HL-60 (cell line): ENCODE data around the gene FGF22.

Experiments
- DNase-seq, 2 experiments: peaks; one replicate each; pipeline ENCODE4 v3.0.0-alpha.2; 2010 to 2020; ENCODE audit warnings: low read depth in 1 of 2, low spot score in 1 of 2
- H3K27ac ChIP-seq: fragments of 250-450 bp; sonication (Bioruptor Pico); replicated peaks from 2 replicates; pipeline ENCODE4 v1.5.1; 2020; ENCODE audit warnings: mild to moderate bottlenecking, moderate library complexity
- H3K27me3 ChIP-seq: fragments of 250-450 bp; sonication (Bioruptor Pico); 2 replicates; pipeline ENCODE4 v1.5.1; 2021; ENCODE audit warnings: mild to moderate bottlenecking, moderate library complexity; ENCODE audit not compliant: insufficient read depth, poor library complexity, severe bottlenecking
- H3K4me3 ChIP-seq: replicated peaks from 2 replicates; pipeline ENCODE4 v1.5.1; 2011; ENCODE audit warnings: mild to moderate bottlenecking, control low read depth, low read length; ENCODE audit not compliant: insufficient read depth
- GABPA ChIP-seq: IDR thresholded peaks from 2 replicates; pipeline ENCODE4 v1.6.1; 2012; ENCODE audit warnings: low read depth
- POLR2AphosphoS5 ChIP-seq: IDR thresholded peaks from 2 replicates; pipeline ENCODE4 v1.6.1; 2012; ENCODE audit warnings: low read depth
- SPI1 ChIP-seq: IDR thresholded peaks from 2 replicates; pipeline ENCODE4 v1.6.1; 2012; ENCODE audit warnings: low read depth, mild to moderate bottlenecking, borderline replicate concordance
- TF ChIP-seq, protein P1 (sequence below): IDR thresholded peaks from 2 replicates; pipeline ENCODE4 v1.6.1; 2012; ENCODE audit warnings: low read depth; ENCODE audit not compliant: insufficient replicate concordance
- TF ChIP-seq, protein P2 (sequence below): IDR thresholded peaks from one replicate; pipeline ENCODE4 v1.5.1; 2011; ENCODE audit warnings: low read length, control low read depth, inconsistent platforms; ENCODE audit not compliant: insufficient read depth

Gene FGF22

DNA sequence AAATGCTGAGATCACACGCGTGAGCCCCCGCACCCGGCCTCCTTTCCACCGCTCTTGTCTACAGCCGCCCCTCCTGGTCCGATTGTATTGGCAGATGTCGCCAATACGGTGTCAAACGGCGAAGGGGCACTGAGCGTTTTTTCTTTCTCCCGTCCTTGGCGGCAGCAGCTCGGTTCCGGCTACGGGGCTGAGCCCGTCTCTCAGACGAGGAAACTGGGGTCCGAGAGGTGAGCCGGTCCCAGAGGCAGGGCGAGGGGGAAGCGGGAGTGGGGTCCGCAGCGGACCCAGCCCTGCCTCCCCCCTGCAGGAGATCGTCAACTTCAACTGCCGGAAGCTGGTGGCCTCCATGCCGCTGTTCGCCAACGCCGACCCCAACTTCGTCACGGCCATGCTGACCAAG, 26.7 kb upstream of the FGF22 start:
- TF ChIP-seq, protein P1, sequence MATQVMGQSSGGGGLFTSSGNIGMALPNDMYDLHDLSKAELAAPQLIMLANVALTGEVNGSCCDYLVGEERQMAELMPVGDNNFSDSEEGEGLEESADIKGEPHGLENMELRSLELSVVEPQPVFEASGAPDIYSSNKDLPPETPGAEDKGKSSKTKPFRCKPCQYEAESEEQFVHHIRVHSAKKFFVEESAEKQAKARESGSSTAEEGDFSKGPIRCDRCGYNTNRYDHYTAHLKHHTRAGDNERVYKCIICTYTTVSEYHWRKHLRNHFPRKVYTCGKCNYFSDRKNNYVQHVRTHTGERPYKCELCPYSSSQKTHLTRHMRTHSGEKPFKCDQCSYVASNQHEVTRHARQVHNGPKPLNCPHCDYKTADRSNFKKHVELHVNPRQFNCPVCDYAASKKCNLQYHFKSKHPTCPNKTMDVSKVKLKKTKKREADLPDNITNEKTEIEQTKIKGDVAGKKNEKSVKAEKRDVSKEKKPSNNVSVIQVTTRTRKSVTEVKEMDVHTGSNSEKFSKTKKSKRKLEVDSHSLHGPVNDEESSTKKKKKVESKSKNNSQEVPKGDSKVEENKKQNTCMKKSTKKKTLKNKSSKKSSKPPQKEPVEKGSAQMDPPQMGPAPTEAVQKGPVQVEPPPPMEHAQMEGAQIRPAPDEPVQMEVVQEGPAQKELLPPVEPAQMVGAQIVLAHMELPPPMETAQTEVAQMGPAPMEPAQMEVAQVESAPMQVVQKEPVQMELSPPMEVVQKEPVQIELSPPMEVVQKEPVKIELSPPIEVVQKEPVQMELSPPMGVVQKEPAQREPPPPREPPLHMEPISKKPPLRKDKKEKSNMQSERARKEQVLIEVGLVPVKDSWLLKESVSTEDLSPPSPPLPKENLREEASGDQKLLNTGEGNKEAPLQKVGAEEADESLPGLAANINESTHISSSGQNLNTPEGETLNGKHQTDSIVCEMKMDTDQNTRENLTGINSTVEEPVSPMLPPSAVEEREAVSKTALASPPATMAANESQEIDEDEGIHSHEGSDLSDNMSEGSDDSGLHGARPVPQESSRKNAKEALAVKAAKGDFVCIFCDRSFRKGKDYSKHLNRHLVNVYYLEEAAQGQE, result no peak
- TF ChIP-seq SPI1 (no peak), POLR2AphosphoS5 (no peak), GABPA (no peak)
- TF ChIP-seq, protein P2, sequence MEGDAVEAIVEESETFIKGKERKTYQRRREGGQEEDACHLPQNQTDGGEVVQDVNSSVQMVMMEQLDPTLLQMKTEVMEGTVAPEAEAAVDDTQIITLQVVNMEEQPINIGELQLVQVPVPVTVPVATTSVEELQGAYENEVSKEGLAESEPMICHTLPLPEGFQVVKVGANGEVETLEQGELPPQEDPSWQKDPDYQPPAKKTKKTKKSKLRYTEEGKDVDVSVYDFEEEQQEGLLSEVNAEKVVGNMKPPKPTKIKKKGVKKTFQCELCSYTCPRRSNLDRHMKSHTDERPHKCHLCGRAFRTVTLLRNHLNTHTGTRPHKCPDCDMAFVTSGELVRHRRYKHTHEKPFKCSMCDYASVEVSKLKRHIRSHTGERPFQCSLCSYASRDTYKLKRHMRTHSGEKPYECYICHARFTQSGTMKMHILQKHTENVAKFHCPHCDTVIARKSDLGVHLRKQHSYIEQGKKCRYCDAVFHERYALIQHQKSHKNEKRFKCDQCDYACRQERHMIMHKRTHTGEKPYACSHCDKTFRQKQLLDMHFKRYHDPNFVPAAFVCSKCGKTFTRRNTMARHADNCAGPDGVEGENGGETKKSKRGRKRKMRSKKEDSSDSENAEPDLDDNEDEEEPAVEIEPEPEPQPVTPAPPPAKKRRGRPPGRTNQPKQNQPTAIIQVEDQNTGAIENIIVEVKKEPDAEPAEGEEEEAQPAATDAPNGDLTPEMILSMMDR, result no peak
- no peaks in the 10 kb centered on the region for H3K27me3 ChIP-seq
- no peak overlapping the region for H3K27ac ChIP-seq
- no peak overlapping the region for H3K4me3 ChIP-seq
- no peak for DNase-seq

DNA sequence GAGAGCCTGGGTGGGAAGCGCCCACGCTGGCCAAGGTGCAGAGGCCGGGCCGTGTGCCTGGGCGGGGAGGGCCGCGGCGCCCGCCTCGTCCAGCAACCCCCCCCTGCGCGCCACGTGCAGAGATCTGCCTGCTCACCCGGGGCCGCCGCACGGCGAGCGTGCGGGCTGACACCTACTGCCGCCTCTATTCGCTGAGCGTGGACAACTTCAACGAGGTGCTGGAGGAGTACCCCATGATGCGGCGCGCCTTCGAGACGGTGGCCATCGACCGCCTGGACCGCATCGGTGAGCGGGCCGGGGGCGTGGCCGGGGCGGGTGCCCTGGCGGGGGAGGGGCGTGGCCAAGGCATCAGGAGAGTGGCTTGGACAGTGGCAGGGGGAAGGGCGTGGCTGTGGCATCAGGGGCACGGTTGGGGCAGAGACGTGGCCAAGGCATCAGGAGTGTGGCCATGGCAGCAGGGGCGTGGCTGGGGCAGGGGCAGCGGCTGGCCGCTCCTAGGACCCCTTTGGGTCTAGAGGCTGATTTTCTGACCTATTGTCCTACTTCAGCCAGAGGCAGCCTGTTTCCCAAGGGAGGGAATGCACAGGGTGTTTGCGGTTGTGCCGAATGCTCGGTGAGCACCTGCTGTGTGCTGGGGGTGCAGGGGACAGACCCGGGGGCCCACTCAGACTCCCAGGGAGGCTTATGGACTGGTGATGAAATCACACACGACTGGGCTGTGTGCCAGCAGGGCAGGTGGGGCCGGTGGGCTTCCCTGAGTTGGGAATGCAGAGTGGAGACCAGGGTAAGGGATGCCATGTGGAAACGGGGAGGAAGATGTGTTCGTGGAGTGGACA, 25.7 kb upstream of the FGF22 start:
- no peaks in the 10 kb centered on the region for H3K27me3 ChIP-seq
- no peak for DNase-seq
- no peak overlapping the region for H3K27ac ChIP-seq
- TF ChIP-seq SPI1 (no peak), GABPA (no peak), POLR2AphosphoS5 (no peak)
- TF ChIP-seq, protein P2, result no peak
- TF ChIP-seq, protein P1, result no peak
- no peak overlapping the region for H3K4me3 ChIP-seq

DNA sequence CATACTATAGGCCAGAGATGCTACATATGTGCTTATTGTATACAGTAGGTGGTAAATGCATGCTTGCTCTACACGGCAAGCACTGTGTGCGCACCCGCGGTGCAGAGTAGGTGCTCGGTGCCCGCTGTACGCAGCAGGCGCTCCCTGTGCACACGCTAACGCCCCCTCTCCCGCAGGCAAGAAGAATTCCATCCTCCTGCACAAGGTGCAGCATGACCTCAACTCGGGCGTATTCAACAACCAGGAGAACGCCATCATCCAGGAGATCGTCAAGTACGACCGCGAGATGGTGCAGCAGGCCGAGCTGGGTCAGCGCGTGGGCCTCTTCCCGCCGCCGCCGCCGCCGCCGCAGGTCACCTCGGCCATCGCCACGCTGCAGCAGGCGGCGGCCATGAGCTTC, 24.1 kb upstream of the FGF22 start:
- TF ChIP-seq POLR2AphosphoS5 (no peak), SPI1 (no peak), GABPA (no peak)
- TF ChIP-seq, protein P2, result no peak
- H3K27ac ChIP-seq, result no peak overlapping the region
- no peak overlapping the region for H3K4me3 ChIP-seq
- H3K27me3 ChIP-seq, result no peaks in the 10 kb centered on the region
- no peak for DNase-seq
